GM18517 (cell line): ENCODE results near the gene TMEM178B.

Experiments used
- ATAC-seq: cut with Tn5 transposase; IDR thresholded peaks from one replicate; pipeline ENCODE4 v1.9.1; 2021; ENCODE audit warnings: mild to moderate bottlenecking, moderate library complexity; ENCODE audit not compliant: unreplicated experiment

The TMEM178B gene

GRCh38 chr7:141349338-141349737 lies 275.5 kb downstream of the TMEM178B start:
- ATAC-seq = no peak

DNA sequence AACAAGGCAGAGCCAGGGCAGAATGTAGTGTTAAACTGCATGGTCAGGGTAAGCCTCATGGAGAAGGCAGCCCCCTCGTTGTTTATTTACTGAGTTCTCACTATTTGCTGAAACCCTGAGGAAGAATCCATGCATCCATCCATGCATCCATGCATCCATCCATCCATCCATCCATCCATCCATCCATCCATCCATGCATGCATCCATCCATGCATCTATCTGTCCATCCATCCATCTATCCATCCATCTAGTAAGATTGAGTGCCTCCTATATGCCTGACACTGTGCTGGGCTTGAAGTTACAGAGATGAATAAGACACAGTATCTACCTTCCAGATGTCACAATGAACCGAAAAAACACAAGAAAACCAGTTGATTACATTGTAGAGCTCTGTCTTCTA lies 275.9 kb downstream of the TMEM178B start:
- ATAC-seq = no peak

- ATAC-seq = no peak
Observed at GRCh38 chr7:141351175-141351574, 277.3 kb downstream of the TMEM178B start.

DNA sequence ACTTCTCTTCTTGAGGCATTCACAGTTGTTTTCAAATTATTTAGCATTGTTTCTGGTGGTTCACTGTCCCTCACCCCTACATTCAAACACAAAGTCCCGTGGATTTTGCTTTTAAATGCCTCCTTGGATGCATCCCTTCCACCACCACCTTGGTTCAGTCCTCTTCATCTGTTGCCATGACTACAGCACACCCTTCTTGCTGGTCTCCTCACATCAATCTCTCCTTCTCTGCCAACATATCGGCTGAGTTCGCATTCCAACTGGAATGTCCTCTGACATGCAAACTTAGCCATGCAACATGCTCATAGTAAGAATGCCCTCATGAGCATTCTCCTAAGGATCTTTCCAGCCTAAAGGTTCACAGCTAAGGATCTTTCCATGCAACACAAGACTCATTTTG lies 279.1 kb downstream of the TMEM178B start:
- no peak for ATAC-seq

GRCh38 chr7:141354251-141354650 lies 280.4 kb downstream of the TMEM178B start:
- no peak for ATAC-seq

DNA sequence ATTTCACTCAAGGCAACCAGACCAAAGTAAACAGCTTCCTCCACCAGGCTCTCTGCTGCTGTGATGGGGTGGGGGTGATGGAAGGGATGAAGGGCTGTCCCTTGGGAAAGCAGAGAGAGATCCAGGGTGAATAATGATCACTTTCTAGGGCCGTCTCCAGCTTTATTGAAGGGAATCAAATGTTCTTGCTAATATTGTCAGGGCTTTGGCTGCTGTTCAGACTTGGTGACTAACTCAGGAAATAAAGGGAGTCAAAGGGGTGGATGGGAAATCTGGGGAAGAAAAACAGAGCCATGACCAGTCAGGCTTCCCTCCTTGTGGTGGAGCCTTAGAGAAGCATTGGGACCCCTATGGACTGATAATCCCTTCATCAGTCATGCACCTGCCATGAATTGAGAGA lies 281.2 kb downstream of the TMEM178B start:
- no peak for ATAC-seq

GRCh38 chr7:141356161-141356560 lies 282.3 kb downstream of the TMEM178B start:
- no peak for ATAC-seq

- no peak for ATAC-seq
Observed at GRCh38 chr7:141358386-141358785, 284.5 kb downstream of the TMEM178B start.

DNA sequence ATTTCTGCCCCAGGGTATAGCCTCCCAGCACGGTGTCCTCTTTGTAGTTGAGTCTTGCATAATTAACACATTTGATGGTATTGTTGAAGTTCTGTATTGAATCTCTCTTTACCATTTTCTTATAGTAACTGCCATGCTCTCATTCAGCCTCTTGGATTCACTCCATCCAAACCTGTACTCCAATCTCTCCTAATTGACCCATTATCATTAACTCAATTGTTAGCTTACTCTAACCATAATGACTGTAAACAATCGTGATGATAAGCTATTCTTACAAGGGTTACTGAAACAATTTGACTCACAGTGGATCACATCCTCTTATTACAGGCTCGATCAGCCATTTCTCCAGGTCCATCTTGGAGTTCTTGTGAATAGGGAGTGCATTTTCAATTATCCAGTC lies 285.4 kb downstream of the TMEM178B start:
- no peak for ATAC-seq

DNA sequence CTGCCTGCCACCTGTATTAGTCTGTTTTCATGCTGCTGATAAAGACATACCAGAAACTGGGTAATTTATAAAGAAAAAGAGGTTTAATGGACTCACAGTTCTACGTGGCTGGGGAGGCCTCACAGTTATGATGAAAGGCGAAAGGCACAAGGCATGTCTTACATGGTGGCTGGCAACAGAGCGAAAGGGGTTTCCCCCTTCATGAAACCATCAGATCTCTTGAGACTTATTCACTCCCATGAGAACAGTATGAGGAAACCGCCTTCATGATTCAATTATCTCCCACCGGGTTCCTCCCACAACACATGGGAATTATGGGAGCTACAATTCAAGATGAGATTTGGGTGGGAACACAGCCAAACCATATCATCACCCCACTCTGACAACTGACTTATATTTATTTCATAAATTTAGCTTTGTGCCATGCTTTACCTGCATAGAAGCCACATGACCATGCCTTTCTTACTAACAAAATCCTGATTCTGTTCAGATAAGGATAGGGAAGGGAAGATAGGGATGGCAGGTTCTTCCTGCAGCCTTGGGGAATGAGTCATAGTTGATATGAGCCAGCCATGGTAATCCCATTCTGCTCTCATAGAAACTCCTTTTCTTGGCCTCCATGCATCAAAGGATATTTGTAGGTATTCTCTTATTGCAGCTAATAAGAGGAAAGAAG lies 286.0 kb downstream of the TMEM178B start:
- no peak for ATAC-seq

DNA sequence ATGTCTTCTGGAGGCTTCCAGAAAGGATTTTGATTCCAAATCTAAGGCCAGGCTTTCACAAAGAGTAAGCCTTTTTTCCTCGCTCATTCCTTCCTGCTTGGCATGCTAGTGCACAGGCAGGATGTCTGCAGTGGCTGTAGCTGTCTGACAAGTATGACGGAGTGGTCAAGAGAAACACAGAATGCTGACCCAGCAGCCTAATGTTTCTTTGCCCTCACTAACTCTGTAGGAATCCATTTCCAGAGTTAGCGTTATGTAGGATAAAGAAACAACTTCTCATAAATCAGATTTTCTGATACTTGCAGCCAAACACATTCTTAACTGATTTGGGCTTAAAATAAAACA lies 286.5 kb downstream of the TMEM178B start:
- no peak for ATAC-seq

DNA sequence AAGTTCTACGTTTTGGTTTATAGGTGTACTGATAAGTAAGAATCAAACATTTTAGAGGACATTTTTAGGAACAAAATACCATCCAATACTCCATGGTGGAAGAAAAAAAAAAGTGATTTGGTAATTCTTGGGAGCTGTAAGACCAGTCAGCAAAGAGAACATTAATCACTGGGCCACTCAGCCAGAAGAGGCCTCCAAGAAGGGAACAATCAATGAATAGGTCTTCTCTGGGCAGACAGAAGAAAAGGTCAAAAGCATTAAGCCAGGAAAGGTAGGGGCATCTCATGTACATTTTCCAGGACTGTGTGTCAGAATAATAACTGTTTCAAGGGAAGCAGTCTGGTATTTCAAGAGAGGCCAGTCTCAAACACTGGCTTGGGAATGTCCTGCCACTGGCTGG lies 286.9 kb downstream of the TMEM178B start:
- no peak for ATAC-seq

- no peak for ATAC-seq
Observed at GRCh38 chr7:141361479-141361878, 287.6 kb downstream of the TMEM178B start.

GRCh38 chr7:141361960-141362359 lies 288.1 kb downstream of the TMEM178B start:
- ATAC-seq = no peak

GRCh38 chr7:141362580-141363435 lies 288.9 kb downstream of the TMEM178B start:
- no peak for ATAC-seq

DNA sequence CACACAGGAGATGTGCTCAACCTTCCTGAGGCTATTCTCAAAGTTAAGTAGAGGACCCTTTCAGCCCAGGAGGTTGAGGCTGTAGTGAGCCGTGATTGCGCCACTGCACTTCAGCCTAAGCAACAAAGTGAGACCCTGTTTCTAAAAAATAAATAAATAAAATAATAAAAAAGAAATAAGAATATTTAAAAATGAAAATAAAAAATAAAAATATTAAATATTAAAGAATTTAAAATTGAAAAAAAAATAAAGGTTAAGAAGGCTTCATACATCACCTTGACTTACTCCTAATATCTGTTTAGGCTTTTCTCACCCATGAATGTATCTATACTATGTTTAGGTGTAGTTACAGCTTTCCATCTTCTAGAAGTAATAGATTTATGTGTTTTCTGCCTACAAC lies 289.9 kb downstream of the TMEM178B start:
- no peak for ATAC-seq

GRCh38 chr7:141366091-141366621 lies 292.3 kb downstream of the TMEM178B start:
- ATAC-seq = no peak

DNA sequence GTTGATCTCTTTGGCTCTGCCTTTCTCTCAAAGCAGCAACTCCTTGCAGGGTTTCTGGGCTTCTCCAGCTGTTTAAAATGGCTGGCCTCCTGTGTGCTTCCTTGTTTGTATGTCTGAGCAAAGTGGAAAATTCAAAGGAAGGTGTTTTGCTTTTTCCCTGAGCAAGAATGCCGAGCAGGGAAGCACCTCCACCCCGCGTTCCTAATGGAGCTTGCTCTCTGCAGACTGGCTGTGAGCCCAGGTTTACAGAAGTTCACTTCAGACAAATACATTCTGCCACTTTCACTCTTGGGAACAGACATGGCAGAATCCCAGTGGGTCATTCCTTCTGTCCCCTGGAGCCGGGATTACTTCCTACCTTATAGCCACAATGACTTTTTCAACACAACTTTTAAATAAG lies 295.6 kb downstream of the TMEM178B start:
- no peak for ATAC-seq

DNA sequence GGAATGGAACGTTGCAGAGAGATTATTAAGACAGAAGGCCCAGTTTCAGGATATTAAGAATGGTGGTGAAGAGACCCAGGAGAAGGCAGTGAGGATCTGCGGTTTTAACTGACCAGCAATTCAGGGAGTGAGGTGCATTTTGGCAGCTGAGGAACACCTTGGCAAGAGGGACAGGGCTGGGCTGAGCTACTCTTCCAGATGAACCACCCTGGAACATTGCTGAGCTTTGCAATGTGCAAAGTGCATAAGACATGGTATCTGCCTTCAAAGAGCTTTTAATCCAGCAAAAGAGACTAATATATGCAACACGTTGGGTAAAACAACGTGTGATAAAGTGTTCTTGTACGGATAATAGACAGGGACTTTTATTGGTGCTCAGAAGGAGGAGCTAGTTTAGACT lies 296.3 kb downstream of the TMEM178B start:
- ATAC-seq = no peak

DNA sequence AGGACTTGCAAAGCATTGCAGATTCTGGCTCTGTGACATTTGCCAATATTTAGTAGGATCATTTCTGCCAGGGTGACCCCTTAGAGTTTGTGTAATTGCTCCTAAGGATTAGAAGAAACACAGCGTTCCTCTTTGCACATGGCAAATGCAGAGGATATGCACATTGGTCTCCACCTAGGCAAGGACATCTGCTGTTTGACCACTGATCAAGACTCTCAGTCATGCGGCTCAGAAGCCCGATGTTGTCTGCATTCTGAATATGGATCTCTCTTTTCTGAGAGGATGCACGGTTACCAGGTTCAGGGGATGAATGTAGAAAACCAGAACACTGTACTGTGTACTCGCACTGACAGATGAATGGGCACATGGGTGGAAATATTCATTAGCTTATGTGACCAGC lies 296.8 kb downstream of the TMEM178B start:
- ATAC-seq = no peak

GRCh38 chr7:141374425-141374824 lies 300.6 kb downstream of the TMEM178B start:
- no peak for ATAC-seq

DNA sequence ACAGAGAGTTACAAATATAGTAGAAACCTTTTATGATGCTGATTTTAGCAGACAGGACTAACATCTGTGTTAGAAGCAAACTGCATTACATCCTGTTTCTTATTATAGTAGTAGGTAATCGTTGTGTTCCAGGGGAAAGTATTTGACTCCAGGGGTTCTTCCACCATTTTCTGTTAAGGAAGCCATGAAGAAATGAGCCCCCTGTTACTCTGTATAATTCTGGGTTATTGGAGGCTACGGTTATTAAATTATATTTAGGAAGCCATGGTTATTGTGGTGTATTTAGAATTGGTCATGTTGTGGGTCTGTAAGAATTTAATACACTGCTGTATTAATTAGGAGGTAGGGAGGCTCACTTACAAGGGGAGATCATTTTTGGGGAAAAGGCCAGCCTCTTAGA lies 301.6 kb downstream of the TMEM178B start:
- ATAC-seq = no peak
